ENCODE results near the gene COL27A1.

COL27A1 gene

DNA sequence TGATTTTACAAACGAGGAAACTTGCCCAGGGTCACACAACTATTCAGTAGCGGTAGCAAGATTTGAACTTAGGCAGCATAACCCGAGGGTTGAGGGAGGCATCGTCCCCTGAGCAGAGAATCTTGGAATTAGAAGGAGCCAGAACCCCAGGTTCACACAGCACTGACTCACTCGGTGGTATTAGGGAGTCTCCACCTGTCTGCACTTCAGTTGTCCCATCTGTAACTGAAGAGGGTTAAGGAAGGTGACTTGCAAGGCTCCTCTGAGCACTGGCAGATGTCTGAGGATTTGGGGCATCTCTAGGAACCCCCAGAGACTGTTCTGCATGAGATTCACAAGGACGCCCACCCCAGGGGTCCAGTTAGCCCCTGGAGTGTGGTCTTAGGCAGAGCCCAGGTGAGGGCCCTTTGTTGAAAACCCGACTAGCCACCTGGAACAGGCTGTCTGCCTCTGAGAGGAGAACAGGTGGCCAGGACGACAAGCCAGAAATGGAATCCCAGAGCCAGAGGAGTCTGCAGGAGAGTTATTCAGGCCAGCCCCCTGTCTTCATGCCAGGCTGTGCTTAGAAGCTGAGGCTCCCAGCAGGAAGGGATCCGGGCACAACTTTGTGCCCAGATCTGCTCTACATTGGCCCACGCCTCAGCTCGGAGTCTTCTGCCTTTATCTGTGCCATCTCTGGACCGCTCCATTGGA is 117.5 kb downstream of the COL27A1 start:
- DNase-seq (ENCODE audit: low spot score), result no peak

DNA sequence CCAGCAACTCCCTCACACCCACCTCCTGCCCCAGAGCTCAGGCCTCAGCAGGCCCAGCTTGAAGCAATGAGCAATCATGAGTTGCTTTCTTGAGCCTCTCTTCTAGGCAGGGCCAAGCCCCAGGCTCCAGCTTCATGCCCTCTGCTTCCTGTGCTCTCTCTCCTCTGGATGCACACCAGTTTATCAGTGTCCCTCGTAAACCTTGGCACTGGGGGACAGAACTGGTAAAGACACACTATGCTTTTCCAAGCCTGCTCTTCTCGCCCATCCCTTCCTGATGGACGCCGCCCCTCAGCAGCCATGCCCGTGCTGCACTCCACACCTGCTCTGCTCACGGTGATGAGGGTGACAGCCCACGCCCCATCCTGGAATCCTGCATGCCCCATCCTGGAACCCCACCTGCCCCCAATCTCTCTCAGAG is 118.1 kb downstream of the COL27A1 start:
- DNase-seq (ENCODE audit: low spot score), result no peak

DNA sequence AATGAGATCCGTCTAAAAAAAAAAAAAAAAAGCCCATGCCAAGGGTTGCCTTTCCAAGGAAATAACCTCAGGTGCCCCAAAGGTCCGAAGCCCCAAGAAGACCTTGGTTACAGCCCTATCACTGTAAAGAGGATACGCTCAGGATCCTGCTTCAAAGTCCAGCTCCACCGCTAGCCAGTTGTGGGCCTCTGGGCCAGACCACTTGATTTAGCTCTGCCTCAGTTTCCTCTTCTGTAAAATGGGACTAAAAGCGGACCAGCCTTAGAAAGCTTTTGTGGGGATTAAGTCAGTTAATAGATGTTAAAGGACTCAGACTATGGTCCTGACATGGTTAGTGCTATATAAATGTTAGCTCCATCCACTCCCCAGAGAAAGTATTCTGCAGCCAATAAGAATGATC is 118.9 kb downstream of the COL27A1 start:
- no peak for DNase-seq (ENCODE audit: low spot score)

DNA sequence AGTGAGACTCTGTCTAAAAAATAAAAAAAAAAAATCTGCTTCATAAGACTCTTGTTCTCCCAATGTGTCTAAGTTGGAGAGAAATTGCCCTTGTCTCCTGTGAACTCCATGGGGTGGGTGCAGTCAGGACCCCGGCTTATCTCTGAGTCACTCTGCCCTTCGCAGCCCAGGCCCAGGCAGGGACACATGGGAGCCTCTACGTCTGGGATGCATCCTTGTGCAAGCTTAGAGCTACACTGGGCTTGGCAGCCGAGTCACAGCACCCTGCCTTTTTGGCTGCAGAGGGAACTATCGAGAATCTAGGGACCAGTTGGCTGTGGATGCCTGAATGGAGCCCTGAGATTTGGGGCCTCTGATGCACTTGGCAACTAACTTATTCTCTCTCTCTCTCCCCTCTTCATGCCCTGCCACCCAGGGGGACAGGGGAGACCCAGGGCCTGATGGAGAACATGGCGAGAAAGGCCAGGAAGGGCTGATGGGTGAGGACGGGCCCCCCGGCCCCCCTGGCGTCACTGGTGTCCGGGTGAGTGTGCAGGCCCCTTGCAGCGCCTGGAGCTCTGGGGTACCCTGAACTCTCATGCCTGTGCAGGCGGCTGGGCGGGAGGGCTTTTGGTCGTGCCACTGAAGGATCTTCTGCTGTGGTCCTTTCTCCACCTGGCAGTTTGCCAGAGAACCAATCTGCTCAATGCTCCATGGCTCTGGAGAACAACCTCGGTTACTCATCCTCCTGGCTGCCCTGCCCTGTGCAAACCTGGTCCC is 120.1 kb downstream of the COL27A1 start:
- DNase-seq (ENCODE audit: low spot score), result no peak

DNA sequence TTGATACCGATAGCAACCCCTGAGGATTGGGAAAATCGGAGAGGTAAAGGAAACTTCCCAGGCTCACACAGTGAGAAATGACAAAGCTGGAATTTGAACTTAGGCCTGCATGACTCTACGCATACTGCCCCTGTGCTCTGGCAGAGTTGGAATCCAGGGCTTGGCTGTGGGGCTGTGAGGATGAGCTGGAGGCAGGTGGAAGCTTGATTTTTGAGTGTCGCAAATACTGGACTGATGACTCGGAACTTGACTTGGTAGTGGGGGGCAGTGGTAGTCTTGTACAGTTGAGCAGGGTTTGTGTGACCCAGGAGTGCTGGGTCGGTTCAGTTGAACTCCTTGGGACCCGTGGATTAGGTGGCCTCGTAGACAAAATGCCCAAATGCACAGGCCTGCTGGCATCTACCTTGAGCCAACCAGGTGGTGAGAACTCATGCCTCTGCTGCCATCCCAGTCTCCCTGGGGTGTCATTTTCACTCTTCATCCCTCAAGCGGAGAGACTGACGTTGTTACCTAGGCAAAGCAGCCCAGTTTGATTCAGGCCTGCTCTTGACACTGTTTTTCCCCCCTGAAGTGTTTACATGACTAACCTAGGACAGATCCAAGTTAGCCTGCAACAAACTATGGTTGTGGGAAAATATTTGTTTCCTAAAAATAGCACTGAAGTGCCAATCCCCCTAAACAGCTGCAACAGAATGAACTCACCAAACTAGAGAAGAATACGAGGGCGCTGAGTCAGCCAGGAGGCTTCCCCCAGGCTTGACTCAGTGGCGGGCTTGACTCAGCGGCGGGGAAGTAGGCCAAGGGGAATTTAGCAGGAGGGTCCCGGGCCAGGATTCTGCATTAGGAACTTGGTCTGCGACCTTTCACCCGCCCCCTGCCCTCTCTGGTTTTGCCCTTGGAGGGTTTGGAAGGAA is 121.8 kb downstream of the COL27A1 start:
- no peak for DNase-seq (ENCODE audit: low spot score)

DNA sequence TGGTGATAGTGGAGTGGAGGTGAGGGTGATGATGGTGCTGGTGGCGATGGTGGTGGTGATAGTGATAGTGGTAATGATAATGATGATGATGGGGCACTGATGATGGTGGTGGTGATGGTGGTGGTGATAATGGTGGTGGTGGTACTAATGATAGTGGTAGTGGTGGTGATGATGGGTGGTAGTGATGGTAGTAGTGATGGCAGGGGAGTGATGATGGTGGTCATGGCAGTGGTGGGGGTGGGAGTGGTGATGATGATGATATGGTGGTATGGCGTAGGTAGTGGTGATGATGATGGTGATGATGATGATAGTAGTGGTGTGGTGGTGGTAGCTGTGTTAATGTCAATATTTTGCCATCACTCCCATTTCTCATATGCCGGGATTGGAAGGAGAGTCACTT is 123.0 kb downstream of the COL27A1 start:
- DNase-seq (ENCODE audit: low spot score), result no peak

DNA sequence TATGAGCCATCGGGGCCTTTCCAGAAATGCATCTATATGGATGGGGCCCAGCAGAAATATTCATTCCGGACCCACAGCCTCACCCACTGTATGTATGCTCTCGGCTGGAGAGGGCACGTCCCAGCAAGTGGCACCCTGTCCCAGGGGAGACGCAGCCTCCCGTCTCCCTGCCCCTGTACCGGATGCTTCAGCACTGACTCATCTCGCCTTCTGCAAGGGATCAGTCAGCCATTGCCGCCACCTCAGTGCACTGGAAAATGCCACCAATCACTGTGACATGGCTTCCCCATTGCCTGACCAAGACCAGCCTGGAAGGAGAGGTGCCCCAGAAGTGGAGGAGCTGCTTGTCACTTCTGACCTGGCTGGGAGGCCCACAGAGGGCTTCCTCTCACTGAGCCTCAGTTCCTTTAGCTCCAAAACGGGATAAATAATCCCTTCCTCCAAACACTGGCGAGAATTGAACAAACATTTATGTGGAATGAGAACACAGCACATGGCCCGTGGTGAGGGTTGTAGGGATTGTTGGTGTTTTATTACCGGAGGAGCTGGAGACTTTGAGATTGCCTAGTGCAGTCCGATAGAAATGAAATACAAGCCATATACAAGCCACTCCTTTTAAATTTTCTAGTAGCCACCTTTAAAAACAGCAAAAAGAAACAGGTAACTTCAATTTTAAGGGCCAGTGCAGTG is 123.7 kb downstream of the COL27A1 start:
- no peak for DNase-seq (ENCODE audit: low spot score)

DNA sequence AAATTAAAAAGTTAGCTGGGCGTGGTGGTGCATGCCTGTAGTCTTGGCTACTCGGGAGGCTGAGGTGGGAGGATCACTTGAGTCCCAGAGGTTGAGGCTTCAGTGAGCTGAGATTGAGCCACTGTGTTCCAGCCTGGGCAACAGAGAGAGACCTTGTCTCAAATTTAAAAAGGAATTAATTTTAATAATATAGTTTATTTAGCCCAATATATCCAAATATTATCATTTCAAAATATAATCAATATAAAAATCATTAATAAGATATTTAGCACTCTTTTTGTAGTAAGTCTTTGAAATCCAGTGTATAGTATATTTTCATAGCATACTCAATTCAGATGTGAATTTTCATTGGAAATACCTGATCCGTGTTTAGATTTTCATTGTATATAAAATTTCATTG is 124.4 kb downstream of the COL27A1 start:
- no peak for DNase-seq (ENCODE audit: low spot score)

DNA sequence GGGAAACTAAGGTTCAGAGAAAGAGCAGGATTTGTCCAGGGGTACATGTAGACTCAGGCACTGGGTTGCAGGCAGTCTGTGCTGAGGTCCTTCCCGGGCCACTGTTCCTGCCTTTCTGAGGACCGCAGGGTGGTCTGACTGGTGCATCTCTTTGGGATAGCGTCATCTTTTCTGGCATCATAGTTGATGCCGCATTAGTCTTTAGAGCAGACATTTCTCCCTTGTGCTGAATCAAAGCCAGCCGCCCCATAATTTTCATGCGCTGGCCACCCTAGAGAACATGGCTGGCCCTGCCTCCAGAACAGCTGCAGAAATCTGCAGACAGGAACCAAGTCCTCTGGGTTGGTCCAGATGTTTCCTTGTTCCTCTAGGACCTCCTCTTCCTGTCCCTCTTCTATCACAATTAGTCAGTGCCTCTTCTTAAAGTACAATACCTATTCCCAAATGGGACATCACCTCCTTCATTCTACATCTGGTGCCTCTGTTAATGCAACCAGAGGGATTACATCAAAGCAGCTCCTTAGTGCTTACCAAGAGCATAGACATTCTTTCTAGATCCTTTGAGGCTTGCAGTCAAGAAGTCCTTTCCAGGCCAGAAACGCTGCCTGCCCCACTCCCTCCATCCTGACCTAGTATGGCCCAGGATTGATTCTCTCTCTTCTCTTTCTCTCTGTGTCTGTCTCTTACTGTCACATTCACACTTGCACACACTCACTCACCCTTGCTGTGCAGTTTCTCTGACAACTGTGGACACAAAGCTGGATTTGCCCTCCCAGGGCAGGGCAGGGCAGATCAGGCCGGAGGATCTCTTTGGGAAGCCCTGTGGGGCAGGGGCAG is 125.5 kb downstream of the COL27A1 start:
- DNase-seq (ENCODE audit: low spot score), result no peak

DNA sequence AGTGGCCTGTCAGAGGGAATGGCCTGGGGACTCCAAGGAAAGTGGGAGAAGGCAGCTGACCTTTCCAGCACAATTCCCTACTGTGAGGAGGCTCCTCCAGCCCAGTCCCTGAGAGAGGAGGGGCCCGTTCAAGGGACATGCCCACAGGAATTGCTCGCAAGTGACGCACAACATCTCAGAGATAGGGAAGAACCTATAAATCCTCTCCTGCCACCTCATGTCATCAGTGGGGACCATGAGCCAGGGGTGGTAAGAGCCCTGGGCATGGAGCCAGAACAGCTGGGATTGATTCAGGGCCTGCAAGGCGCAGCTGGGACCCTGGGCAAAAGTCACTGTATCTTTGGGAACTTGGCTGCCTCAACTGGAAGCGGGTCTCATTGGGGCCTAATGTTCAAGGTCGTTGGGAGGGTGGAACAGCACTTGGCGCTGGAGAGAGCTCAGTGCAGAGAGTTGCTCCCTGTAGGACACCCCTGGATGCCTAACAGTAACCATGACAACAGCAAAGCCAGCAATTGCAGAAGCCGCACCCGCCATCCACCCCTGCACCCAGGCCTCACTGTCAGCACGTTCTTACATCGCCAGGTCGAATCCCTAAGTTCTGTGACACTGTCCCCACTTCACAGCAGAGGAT is 126.3 kb downstream of the COL27A1 start:
- no peak for DNase-seq (ENCODE audit: low spot score)

DNA sequence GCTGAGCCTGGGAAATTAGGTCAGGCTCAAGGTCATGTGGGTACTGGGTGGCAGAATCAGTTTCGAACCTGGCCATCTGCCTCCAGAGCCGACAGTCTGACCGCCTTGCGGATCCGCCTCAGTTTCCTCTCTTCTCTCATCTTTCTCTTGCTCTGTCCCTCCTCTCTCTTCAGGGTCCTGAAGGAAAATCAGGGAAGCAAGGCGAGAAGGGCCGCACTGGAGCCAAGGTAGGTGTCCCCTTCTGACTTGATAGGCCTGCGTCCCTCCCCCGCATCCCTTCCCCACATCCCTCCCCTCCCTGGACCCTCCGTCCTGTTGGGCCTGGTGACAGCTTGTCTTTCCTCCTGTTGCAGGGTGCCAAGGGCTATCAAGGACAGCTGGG is 126.8 kb downstream of the COL27A1 start:
- DNase-seq (ENCODE audit: low spot score), result no peak

DNA sequence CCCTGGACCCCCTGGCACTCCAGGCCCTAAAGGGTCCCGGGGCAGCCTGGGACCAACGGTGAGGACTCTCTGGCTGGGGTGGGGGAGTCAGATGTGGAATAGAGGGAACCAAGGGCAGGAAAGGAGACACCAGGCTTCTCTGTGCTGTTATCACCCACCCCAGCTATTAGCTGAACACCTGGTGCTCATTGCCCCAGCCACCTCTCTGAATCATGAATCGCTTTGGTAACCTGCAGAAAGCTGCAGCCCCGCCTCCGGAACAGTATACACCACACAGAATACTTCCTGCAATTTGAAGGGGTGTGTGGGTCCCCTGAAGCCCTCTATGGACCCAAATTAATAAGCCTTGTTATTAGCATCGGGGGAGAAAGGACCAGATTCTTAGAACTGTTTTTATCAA is 127.2 kb downstream of the COL27A1 start:
- no peak for DNase-seq (ENCODE audit: low spot score)

DNA sequence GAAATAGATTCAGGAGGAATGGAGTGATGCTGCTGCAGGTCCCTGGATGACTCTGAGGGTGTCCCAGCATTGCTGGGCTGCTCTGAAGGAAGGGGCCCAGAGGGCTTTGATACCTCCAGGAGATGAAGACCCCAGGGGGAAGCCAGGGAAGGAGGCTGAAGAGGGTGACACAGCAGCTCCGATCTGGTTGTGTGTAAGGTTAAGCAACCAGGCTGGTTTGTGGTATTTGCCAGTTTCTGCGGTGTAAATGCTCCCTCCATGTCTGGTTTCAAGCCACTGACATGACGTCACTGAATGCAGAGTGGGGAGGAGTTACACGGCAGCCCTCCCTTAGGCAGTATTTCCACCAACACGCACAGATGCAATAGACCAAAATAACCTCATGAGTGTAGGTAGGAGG is 127.6 kb downstream of the COL27A1 start:
- DNase-seq (ENCODE audit: low spot score), result no peak

DNA sequence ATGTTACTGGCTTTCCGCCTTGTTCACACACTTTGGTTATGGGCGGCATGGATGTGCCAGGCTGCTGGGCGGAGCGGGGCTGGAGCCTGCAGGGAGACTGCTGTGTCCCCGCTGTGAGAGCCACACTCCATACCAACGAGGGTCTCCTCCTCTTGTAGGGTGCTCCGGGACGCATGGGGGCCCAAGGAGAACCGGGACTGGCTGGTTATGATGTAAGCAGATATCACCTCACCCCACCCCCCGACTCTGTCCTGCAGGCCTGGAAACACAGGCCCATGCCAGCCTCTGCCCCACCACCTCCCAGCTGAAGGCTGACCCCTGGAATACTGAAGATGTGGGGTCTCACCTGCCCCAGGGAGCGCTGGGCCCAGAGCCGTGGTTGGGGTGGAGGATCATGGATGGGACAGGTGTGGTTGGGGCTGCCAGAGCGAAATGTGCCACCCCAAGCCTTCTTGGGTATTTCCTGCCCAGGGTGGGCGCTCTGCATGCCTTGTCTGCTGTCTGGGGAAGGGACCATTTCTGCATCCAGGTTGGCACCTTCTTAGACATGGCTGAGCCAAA is 128.3 kb downstream of the COL27A1 start:
- no peak for DNase-seq (ENCODE audit: low spot score)

DNA sequence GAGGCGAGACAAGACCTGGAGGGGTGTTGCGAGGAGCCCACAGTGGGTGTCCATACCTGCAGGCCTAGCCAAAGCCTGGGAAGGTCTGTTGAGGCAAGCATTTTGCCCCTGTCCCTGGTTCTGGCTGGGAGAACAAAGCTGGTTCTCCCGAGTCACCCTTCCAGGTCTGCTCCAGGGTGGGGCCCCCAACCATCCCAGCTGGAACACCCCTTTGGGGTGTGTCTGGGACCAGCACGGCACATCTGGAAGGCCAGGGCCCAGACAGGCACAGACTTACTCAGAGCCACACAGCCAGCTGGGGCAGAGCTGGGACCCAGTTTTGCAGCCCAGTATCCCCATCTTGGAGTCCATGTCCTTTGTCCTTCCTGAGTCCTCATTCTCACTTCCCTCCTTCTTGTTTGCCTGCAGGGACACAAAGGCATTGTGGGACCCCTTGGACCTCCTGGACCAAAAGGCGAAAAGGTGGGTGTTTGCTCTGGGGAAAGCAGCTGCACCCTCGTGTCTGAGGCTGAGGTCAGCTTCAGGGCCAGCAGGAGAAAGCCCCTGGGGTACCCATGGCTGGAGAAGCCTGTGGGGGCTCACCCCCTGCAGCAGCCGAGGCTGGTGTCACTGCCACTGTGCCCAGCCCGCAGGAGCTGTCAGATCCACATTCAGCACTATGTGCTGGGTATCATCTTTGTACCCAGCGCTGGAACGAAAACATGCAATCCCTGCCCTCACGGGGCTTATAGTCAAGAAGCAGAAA is 129.2 kb downstream of the COL27A1 start:
- no peak for DNase-seq (ENCODE audit: low spot score)

DNA sequence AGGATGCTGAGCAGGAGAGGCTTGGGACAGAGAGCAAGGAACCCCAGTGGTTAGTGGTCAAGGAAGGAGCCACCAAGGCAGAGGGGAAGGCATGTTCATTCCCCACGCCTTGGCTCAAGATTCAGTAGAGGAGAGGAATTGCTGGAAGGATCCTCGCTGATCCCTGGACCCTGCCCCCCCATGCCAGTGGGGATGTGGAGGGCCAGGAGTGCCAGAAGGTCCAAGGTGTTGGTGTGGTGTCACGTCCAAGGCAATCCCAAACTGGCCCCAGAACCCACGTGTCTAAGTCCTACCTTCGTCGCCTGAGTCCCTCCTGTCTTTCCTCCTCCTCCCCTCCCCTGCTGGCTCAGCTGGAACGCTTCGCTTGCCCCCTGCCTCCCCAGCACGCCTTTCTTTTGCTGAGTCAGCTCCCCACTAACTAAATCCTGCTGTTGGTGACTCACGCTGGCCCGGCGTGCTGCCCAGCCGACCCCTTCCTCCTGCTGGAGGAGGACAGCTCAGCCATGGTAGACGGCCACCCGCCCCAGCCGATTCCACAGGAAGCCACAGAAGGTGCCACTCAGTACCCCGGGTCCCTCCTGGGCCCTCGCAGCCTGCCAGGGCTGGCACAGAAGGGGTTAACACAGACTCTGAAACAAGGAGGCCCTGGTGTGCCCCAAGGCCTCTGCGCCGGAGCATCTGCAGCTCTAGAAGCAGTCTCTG is 130.0 kb downstream of the COL27A1 start:
- DNase-seq (ENCODE audit: low spot score), result no peak

DNA sequence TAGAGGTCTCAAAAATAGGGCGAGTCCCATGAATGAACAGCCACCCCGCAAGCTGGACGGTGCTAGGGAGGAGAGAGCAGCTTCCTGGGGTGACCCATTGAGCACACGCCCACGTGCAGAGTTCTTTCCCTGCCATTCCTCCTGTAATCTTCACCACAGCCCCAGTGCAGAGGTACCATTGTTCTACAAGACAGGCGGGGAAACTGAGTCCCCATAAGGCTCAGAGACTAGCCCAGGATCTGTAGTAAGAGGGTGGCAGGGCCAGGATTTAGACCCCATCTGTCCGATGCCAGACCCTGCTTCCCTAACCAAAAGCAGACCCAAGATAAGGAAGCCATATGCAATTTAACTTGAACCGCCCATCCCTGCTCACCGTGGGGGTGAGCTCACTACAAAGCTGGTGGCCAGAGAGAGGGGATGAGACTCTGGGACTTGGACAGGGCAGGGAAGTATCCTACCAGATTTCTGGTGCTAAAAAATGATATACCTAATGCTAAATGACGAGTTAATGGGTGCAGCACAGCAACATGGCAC is 130.9 kb downstream of the COL27A1 start:
- DNase-seq (ENCODE audit: low spot score), result no peak

DNA sequence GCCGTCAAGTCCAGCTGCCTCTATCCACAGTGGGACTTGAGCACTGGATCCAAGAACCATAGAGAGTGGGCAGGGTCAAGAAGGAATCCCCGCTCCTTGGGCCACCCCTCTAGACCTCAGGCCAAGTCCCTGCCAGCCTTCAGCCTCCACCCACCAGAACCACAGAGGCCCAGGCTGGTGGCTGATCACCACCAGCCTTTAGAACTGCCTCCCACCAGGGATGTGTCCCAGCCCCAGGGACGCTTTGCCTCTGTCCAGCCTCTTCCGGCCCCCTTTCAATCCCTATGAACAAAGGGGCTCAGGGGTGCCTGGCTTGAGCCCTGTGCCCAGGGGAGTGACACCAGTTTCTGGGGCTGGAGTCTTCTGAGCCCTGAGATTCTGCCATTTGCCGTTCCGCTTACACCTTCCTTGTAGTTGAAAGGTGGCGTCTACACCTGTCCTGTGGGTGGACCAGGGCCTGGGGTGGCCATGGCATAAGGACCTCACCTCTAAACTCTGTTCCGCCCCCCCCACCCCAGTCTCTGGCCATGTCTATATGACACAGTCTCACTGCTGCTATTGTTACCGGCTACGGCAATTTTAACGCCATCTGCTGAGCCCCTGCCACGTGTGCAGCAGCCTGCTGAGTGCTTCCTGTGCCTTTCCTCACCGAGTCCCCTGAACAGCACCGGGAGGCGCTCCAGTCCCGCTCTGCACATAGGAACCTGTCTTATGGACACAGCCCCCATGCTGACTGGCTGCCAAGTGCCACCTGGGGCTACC is 131.8 kb downstream of the COL27A1 start:
- DNase-seq (ENCODE audit: low spot score), result no peak
